HCT116 (cell line): ENCODE data around the gene CCDC86. TPM values are rescaled to one million over a fixed set of nuclear protein-coding genes. Genes with fewer than 3 reads are reported as not detected.

Experiments
- ATAC-seq: fragments of 200-7000 bp; cut with Tn5 transposase; 2 replicates; pipeline ENCODE4 v1.9.1; 2020; ENCODE audit warnings: mild to moderate bottlenecking, moderate library complexity
- BruUV-seq: library from RNA; stranded (reverse); fragments of 400-500 nt; replicated peaks from 2 replicates; lab custom pipeline; 2021; lab: Mats Ljungman, UMichigan
- CTCF ChIA-PET: fragments of 300-600 bp; sonication (Branson Sonifier 250); formaldehyde crosslinking; loops from one replicate; lab custom pipeline; 2021; ENCODE audit warnings: antibody characterized with exemption; lab: Charles Lee
- POLR2A ChIA-PET: fragments of 300-600, 350-600 bp; sonication (Branson Sonifier 250); formaldehyde crosslinking; loops from one replicate; lab custom pipeline; 2021; ENCODE audit warnings: antibody characterized with exemption; lab: Charles Lee
- RAD21 ChIA-PET, 2 experiments: fragments of 300-600 bp; sonication (Branson Sonifier 250); formaldehyde crosslinking; loops; one replicate each; lab custom pipeline; 2023; ENCODE audit warnings: low total read pairs in 2 of 2; ENCODE audit not compliant: uncharacterized antibody in 2 of 2, unreplicated experiment in 2 of 2, low non-redundant PET in 1 of 2; lab: Charles Lee
- DNase-seq: peaks from one replicate; pipeline ENCODE4 v3.0.0-alpha.2; 2010; ENCODE audit warnings: low read depth, low spot score
- H2AFZ ChIP-seq: fragments of 200-600 bp; shearing (Covaris generic), sonication (generic); 2 replicates; pipeline ENCODE4 v1.6.1; 2017; ENCODE audit warnings: low read depth, mixed run types, mixed read lengths, antibody characterized with exemption, low read length; ENCODE audit not compliant: poor library complexity, severe bottlenecking
- H3K27ac ChIP-seq: 2 replicates; pipeline ENCODE4 v1.5.1; 2012; ENCODE audit warnings: low read depth, low read length
- H3K27me3 ChIP-seq: fragments of 200-600 bp; sonication (generic); 2 replicates; pipeline ENCODE4 v1.6.1; 2016; ENCODE audit warnings: mixed run types, low read length, mixed read lengths; ENCODE audit not compliant: insufficient read depth
- H3K36me3 ChIP-seq, 2 experiments: fragments of 200-500 bp in 1 of 2; fragments of 200-600 bp in 1 of 2; sonication (Bioruptor generic) in 1 of 2; sonication (generic) in 1 of 2; 2 replicates each; pipeline versions ENCODE4 v1.5.1 to v1.6.1; 2014 to 2016; ENCODE audit warnings: low read length in 2 of 2, inconsistent platforms in 1 of 2, mixed read lengths in 1 of 2, mixed run types in 1 of 2; ENCODE audit not compliant: insufficient read depth in 2 of 2, control insufficient read depth in 1 of 2
- H3K4me1 ChIP-seq, 2 experiments: fragments of 200-600 bp in 1 of 2; sonication (generic) in 1 of 2; 2 replicates each; pipeline versions ENCODE4 v1.5.1 to v1.6.1; 2012 to 2017; ENCODE audit warnings: low read length in 2 of 2, inconsistent platforms in 1 of 2, mild to moderate bottlenecking in 1 of 2, mixed read lengths in 1 of 2, mixed run types in 1 of 2, moderate library complexity in 1 of 2; ENCODE audit not compliant: insufficient read depth in 2 of 2, control insufficient read depth in 1 of 2
- H3K4me2 ChIP-seq: fragments of 200-600 bp; sonication (generic); 2 replicates; pipeline ENCODE4 v1.6.1; 2017; ENCODE audit warnings: mixed run types, low read length, mixed read lengths
- H3K4me3 ChIP-seq, 2 experiments: fragments of 200-600 bp in 1 of 2; sonication (generic) in 1 of 2; replicated peaks in 1 of 2; 2 replicates each; pipeline ENCODE4 v1.5.1; 2011 to 2016; ENCODE audit warnings: low read length in 2 of 2, control low read depth in 1 of 2, low read depth in 1 of 2, mild to moderate bottlenecking in 1 of 2, mixed read lengths in 1 of 2, mixed run types in 1 of 2
- H3K79me2 ChIP-seq: fragments of 200-600 bp; sonication (generic); 2 replicates; pipeline ENCODE4 v1.6.1; 2017; ENCODE audit warnings: mild to moderate bottlenecking, mixed run types, low read length, moderate library complexity, mixed read lengths; ENCODE audit not compliant: insufficient read depth
- H3K9ac ChIP-seq: fragments of 200-600 bp; sonication (generic); 2 replicates; pipeline ENCODE4 v1.6.1; 2016; ENCODE audit warnings: low read length, mixed read lengths
- H3K9me2 ChIP-seq: fragments of 200-600 bp; sonication (generic), shearing (Covaris generic); 2 replicates; pipeline ENCODE4 v1.6.1; 2017; ENCODE audit warnings: mixed run types, mild to moderate bottlenecking, moderate library complexity; ENCODE audit not compliant: insufficient read depth
- H3K9me3 ChIP-seq, 2 experiments: fragments of 200-500 bp in 1 of 2; fragments of 200-600 bp in 1 of 2; sonication (Bioruptor generic) in 1 of 2; sonication (generic) in 1 of 2; 2 replicates each; pipeline ENCODE4 v1.6.1; 2014 to 2017; ENCODE audit warnings: low read length in 2 of 2, mixed read lengths in 2 of 2, inconsistent platforms in 1 of 2, low read depth in 1 of 2, mild to moderate bottlenecking in 1 of 2, mixed run types in 1 of 2, moderate library complexity in 1 of 2; ENCODE audit not compliant: control insufficient read depth in 1 of 2, insufficient read depth in 1 of 2
- H4K20me1 ChIP-seq: fragments of 200-600 bp; sonication (generic), shearing (Covaris generic); 2 replicates; pipeline ENCODE4 v1.6.1; 2017; ENCODE audit warnings: mixed run types, mild to moderate bottlenecking, moderate library complexity; ENCODE audit not compliant: insufficient read depth
- ATF3 ChIP-seq: IDR thresholded peaks from 2 replicates; pipeline ENCODE4 v1.6.1; 2012
- CBX3 ChIP-seq: IDR thresholded peaks from 2 replicates; pipeline ENCODE4 v1.6.1; 2012; ENCODE audit warnings: low read depth
- CEBPB ChIP-seq: IDR thresholded peaks from 2 replicates; pipeline ENCODE4 v1.6.1; 2012; ENCODE audit warnings: low read depth
- EGR1 ChIP-seq: IDR thresholded peaks from 2 replicates; pipeline ENCODE4 v1.6.1; 2012; ENCODE audit warnings: low read depth
- ELF1 ChIP-seq: IDR thresholded peaks from 2 replicates; pipeline ENCODE4 v1.6.1; 2012; ENCODE audit warnings: low read depth, borderline replicate concordance
- EZH2 ChIP-seq: fragments of 200-600 bp; sonication (generic); IDR thresholded peaks from 2 replicates; pipeline ENCODE4 v1.6.1; 2017; ENCODE audit warnings: antibody characterized with exemption, mixed run types
- EZH2phosphoT487 ChIP-seq: fragments of 200-600 bp; IDR thresholded peaks from 2 replicates; pipeline ENCODE4 v1.6.1; 2018; ENCODE audit warnings: antibody characterized with exemption, borderline replicate concordance
- JUND ChIP-seq: IDR thresholded peaks from 2 replicates; pipeline ENCODE4 v1.6.1; 2012
- MAX ChIP-seq: IDR thresholded peaks from 2 replicates; pipeline ENCODE4 v1.6.1; 2012
- RAD21 ChIP-seq: IDR thresholded peaks from 2 replicates; pipeline ENCODE4 v1.6.1; 2012; ENCODE audit warnings: low read depth, mild to moderate bottlenecking
- REST ChIP-seq: IDR thresholded peaks from 2 replicates; pipeline ENCODE4 v1.6.1; 2012; ENCODE audit warnings: low read depth
- SIN3A ChIP-seq: IDR thresholded peaks from 2 replicates; pipeline ENCODE4 v1.6.1; 2012; ENCODE audit warnings: low read depth
- SP1 ChIP-seq: IDR thresholded peaks from 2 replicates; pipeline ENCODE4 v1.6.1; 2012; ENCODE audit warnings: low read depth
- SRF ChIP-seq: IDR thresholded peaks from 2 replicates; pipeline ENCODE4 v1.6.1; 2012; ENCODE audit warnings: low read depth
- TCF7L2 ChIP-seq: IDR thresholded peaks from 2 replicates; pipeline ENCODE4 v1.7.0; 2011; ENCODE audit warnings: borderline replicate concordance, inconsistent platforms; ENCODE audit not compliant: insufficient read depth, insufficient read length; ENCODE audit errors: extremely low read depth
- ZBTB33 ChIP-seq: IDR thresholded peaks from 2 replicates; pipeline ENCODE4 v1.6.1; 2011; ENCODE audit warnings: mild to moderate bottlenecking, low read length, moderate library complexity; ENCODE audit not compliant: insufficient replicate concordance; ENCODE audit errors: extremely low read depth
- ZFX ChIP-seq: fragments of 450-650 bp; IDR thresholded peaks from 2 replicates; pipeline ENCODE4 v1.6.1; 2017
- intact Hi-C: fragments of 100-400 bp; cut with micrococcal nuclease; formaldehyde crosslinking; loops from 2 replicates; pipeline ENCODE4 v1.10.0; 2022
- total RNA-seq: library from RNA; stranded (reverse); gene quantifications from one replicate; pipeline ENCODE4 v1.2.1, GENCODE V29; 2021; ENCODE audit not compliant: unreplicated experiment

Gene CCDC86
- total RNA-seq, 1 experiment from 2014 or later = 69.6 TPM

GRCh38 chr11:60874421-60875365 is 32.8 kb downstream of the CCDC86 start:
- CTCF ChIA-PET = interaction anchor here (1.5 kb wide), 1 partner anchor 25 kb away, joined by 4 read pairs; no protein-coding TSS in a partner anchor

More at GRCh38 chr11:60874421-60875365, 32.8 kb downstream of the CCDC86 start:
- Histone ChIP-seq H3K9me3 (no peaks in the 10 kb centered on the region), H3K79me2 (no peaks in the 10 kb centered on the region), H3K9me2 (no peaks in the 10 kb centered on the region), H3K9ac (no peak overlapping the region), H3K27me3 (no peaks in the 10 kb centered on the region), H3K27ac (no peak overlapping the region), H4K20me1 (no peaks in the 10 kb centered on the region), H2AFZ (no peak overlapping the region), H3K4me3 (no peak overlapping the region), H3K4me2 (no peak overlapping the region), H3K36me3 (peaks cover 0 to 5% of the 10 kb centered on the region in 2 experiments; a peak in 2 of 4 replicates), H3K4me1 (peaks cover 0 to 4% of the 10 kb centered on the region in 2 experiments; a peak in 2 of 4 replicates)
- POLR2A ChIA-PET = no interaction called here
- RAD21 ChIA-PET = no interaction called here
- BruUV-seq = no TSS peak
- no peak for ATAC-seq
- DNase-seq = no peak
- intact Hi-C loops = no loop called here
- TF ChIP-seq SIN3A (no peak), EZH2 (no peak), ZFX (no peak), EGR1 (no peak), SP1 (no peak), TCF7L2 (no peak), SRF (no peak), ATF3 (no peak), ELF1 (no peak), RAD21 (no peak), JUND (no peak), CBX3 (no peak), MAX (no peak), ZBTB33 (no peak), CEBPB (no peak), REST (no peak), EZH2phosphoT487 (no peak)
